ENCODE measurements around the gene MCF2L.

- TF ChIP-seq POLR2A (IDR thresholded peaks at IDR 0.05; ENCODE audit: low read length) = no peak
- TF ChIP-seq, protein P1, sequence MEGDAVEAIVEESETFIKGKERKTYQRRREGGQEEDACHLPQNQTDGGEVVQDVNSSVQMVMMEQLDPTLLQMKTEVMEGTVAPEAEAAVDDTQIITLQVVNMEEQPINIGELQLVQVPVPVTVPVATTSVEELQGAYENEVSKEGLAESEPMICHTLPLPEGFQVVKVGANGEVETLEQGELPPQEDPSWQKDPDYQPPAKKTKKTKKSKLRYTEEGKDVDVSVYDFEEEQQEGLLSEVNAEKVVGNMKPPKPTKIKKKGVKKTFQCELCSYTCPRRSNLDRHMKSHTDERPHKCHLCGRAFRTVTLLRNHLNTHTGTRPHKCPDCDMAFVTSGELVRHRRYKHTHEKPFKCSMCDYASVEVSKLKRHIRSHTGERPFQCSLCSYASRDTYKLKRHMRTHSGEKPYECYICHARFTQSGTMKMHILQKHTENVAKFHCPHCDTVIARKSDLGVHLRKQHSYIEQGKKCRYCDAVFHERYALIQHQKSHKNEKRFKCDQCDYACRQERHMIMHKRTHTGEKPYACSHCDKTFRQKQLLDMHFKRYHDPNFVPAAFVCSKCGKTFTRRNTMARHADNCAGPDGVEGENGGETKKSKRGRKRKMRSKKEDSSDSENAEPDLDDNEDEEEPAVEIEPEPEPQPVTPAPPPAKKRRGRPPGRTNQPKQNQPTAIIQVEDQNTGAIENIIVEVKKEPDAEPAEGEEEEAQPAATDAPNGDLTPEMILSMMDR (IDR thresholded peaks at IDR 0.05) = no peak
- TF ChIP-seq, protein P2, sequence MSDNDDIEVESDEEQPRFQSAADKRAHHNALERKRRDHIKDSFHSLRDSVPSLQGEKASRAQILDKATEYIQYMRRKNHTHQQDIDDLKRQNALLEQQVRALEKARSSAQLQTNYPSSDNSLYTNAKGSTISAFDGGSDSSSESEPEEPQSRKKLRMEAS (IDR thresholded peaks at IDR 0.05) = no peak
- TF ChIP-seq, protein P3, sequence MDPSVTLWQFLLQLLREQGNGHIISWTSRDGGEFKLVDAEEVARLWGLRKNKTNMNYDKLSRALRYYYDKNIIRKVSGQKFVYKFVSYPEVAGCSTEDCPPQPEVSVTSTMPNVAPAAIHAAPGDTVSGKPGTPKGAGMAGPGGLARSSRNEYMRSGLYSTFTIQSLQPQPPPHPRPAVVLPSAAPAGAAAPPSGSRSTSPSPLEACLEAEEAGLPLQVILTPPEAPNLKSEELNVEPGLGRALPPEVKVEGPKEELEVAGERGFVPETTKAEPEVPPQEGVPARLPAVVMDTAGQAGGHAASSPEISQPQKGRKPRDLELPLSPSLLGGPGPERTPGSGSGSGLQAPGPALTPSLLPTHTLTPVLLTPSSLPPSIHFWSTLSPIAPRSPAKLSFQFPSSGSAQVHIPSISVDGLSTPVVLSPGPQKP (IDR thresholded peaks at IDR 0.05; ENCODE audit: low read depth, low read length) = no peak
Measured at GRCh38 chr13:113047587-113047986, 78.6 kb downstream of the MCF2L start.

All from A549 (cell line).